Kidney epithelial cell (primary cell): ENCODE data around the gene ZNF827. TPM values are rescaled to one million over a fixed set of nuclear protein-coding genes. Genes with fewer than 3 reads are reported as not detected.

Source experiments
- DNase-seq: peaks from one replicate; pipeline ENCODE4 v3.0.0-alpha.2; 2010; ENCODE audit warnings: low read depth
- H3K27me3 ChIP-seq: 2 replicates; pipeline ENCODE4 v1.6.0; 2011; ENCODE audit warnings: low read length; ENCODE audit not compliant: control insufficient read depth, insufficient read depth
- H3K36me3 ChIP-seq: 2 replicates; pipeline ENCODE4 v1.5.1; 2011; ENCODE audit warnings: low read length; ENCODE audit not compliant: control insufficient read depth, insufficient read depth
- H3K4me3 ChIP-seq: 2 replicates; pipeline ENCODE4 v1.5.1; 2011; ENCODE audit warnings: low read depth, mild to moderate bottlenecking, control low read depth, low read length
- CTCF ChIP-seq: IDR thresholded peaks from 2 replicates; pipeline ENCODE4 v1.5.1; 2011; ENCODE audit warnings: mild to moderate bottlenecking, moderate library complexity, low read length, control low read depth, inconsistent platforms; ENCODE audit not compliant: insufficient read depth, poor library complexity, severe bottlenecking
- total RNA-seq: library from RNA; depleted of rRNA; stranded (reverse); fragments of >200 nt; gene quantifications from 2 replicates; pipeline ENCODE4 v1.2.3, GENCODE V29; 2015

The ZNF827 gene
- total RNA-seq, 1 donor from 2014 or later = 14.0 TPM

GRCh38 chr4:145773581-145774234 lies 164.9 kb downstream of the ZNF827 start:
- TF ChIP-seq CTCF = no peak
- H3K4me3 ChIP-seq = no peak overlapping the region
- H3K27me3 ChIP-seq = no peaks in the 10 kb centered on the region
- no peaks in the 10 kb centered on the region for H3K36me3 ChIP-seq
- no peak for DNase-seq

- no peaks in the 10 kb centered on the region for H3K36me3 ChIP-seq
- TF ChIP-seq CTCF = no peak
- no peaks in the 10 kb centered on the region for H3K27me3 ChIP-seq
- DNase-seq = no peak
- no peak overlapping the region for H3K4me3 ChIP-seq
These were observed 166.3 kb downstream of the ZNF827 start for GRCh38 chr4:145772347-145772746.

GRCh38 chr4:145770124-145770523 lies 168.5 kb downstream of the ZNF827 start:
- H3K36me3 ChIP-seq = no peaks in the 10 kb centered on the region
- no peak overlapping the region for H3K4me3 ChIP-seq
- no peak for DNase-seq
- H3K27me3 ChIP-seq = no peaks in the 10 kb centered on the region
- no peak for TF ChIP-seq CTCF

GRCh38 chr4:145769450-145770037 lies 169.1 kb downstream of the ZNF827 start:
- no peak overlapping the region for H3K4me3 ChIP-seq
- no peaks in the 10 kb centered on the region for H3K36me3 ChIP-seq
- no peak for TF ChIP-seq CTCF
- no peak for DNase-seq
- H3K27me3 ChIP-seq = no peaks in the 10 kb centered on the region

- TF ChIP-seq CTCF = no peak
- H3K27me3 ChIP-seq = no peaks in the 10 kb centered on the region
- DNase-seq = no peak
- peaks cover 1% of the 10 kb centered on the region for H3K36me3 ChIP-seq
- H3K4me3 ChIP-seq = no peak overlapping the region
These were observed 172.3 kb downstream of the ZNF827 start for GRCh38 chr4:145766273-145766672.

- peaks cover 4% of the 10 kb centered on the region for H3K36me3 ChIP-seq
- no peak for TF ChIP-seq CTCF
- no peaks in the 10 kb centered on the region for H3K27me3 ChIP-seq
- no peak overlapping the region for H3K4me3 ChIP-seq
- DNase-seq = no peak
These were observed 175.2 kb downstream of the ZNF827 start for GRCh38 chr4:145763399-145763798.
